AG09309 (cell line): ENCODE data around the gene TTLL8.

ENCODE experiments used
- DNase-seq: peaks from one replicate; pipeline ENCODE4 v3.0.0-alpha.2; 2010; ENCODE audit warnings: low read depth
- H3K4me3 ChIP-seq: 2 replicates; pipeline ENCODE4 v1.5.1; 2011; ENCODE audit warnings: mild to moderate bottlenecking, low read depth, low read length, moderate library complexity; ENCODE audit not compliant: control insufficient read depth
- CTCF ChIP-seq: IDR thresholded peaks from 2 replicates; pipeline ENCODE4 v1.5.1; 2011; ENCODE audit warnings: mild to moderate bottlenecking, low read depth, low read length, inconsistent platforms; ENCODE audit not compliant: insufficient read depth, control insufficient read depth; ENCODE audit errors: missing control alignments

The TTLL8 gene

GRCh38 chr22:49996119-49996517 is 62.0 kb downstream of the TTLL8 start:
- no peak for TF ChIP-seq CTCF
- H3K4me3 ChIP-seq, result no peak overlapping the region
- DNase-seq, result no peak

GRCh38 chr22:49995361-49996118 is 62.6 kb downstream of the TTLL8 start:
- TF ChIP-seq CTCF, result no peak
- no peak overlapping the region for H3K4me3 ChIP-seq
- DNase-seq, result no peak

- DNase-seq, result no peak
- TF ChIP-seq CTCF, result no peak
Measured at GRCh38 chr22:49995041-49995360, 63.1 kb downstream of the TTLL8 start.

GRCh38 chr22:49994361-49995040 is 63.6 kb downstream of the TTLL8 start:
- H3K4me3 ChIP-seq, result no peak overlapping the region
- DNase-seq, result no peak
- no peak for TF ChIP-seq CTCF

More at GRCh38 chr22:49995041-49995360, 63.1 kb downstream of the TTLL8 start:
- H3K4me3 ChIP-seq, result no peak overlapping the region

GRCh38 chr22:49993649-49994360 is 64.3 kb downstream of the TTLL8 start:
- H3K4me3 ChIP-seq, result no peak overlapping the region
- DNase-seq, result no peak
- TF ChIP-seq CTCF, result no peak

GRCh38 chr22:49992921-49993648 is 65.0 kb downstream of the TTLL8 start:
- no peak overlapping the region for H3K4me3 ChIP-seq
- TF ChIP-seq CTCF, result peak; percentile 72
- DNase-seq, result peak; percentile 7
